IMR-90 (cell line): ENCODE results near the gene ZNF208. TPM values are rescaled to one million over a fixed set of nuclear protein-coding genes. Genes with fewer than 3 reads are reported as not detected.

Experiments
- ATAC-seq: fragments of 200-7000 bp; cut with Tn5 transposase; 2 replicates; pipeline ENCODE4 v1.9.1; 2020; ENCODE audit warnings: low read depth, mild to moderate bottlenecking, moderate library complexity
- BruUV-seq: library from RNA; stranded (reverse); fragments of 400-500 nt; replicated peaks from 2 replicates; lab custom pipeline; 2021; lab: Mats Ljungman, UMichigan
- CTCF ChIA-PET: fragments of 300-600 bp; formaldehyde crosslinking; extraction: SDS; loops from one replicate; lab custom pipeline; 2021; ENCODE audit warnings: antibody characterized with exemption; lab: Yijun Ruan, JAX
- POLR2A ChIA-PET: fragments of 300-600 bp; sonication (Branson Sonifier 250); formaldehyde crosslinking; loops from one replicate; lab custom pipeline; 2022; ENCODE audit warnings: antibody characterized with exemption; ENCODE audit not compliant: unreplicated experiment; lab: Charles Lee
- DNase-seq: peaks from one replicate; pipeline ENCODE4 v3.0.0; 2013
- H2AFZ ChIP-seq: replicated peaks from 2 replicates; pipeline ENCODE3; 2013; ENCODE audit warnings: low read length, mild to moderate bottlenecking; ENCODE audit not compliant: poor library complexity
- H2AK5ac ChIP-seq: 2 replicates; pipeline ENCODE4 v1.6.1; 2013; ENCODE audit warnings: low read depth, low read length, inconsistent platforms
- H2AK9ac ChIP-seq: replicated peaks from 2 replicates; pipeline ENCODE3; 2013; ENCODE audit warnings: mild to moderate bottlenecking, low read depth, low read length, moderate library complexity; ENCODE audit not compliant: poor library complexity
- H2BK120ac ChIP-seq: 2 replicates; pipeline ENCODE4 v1.6.1; 2013; ENCODE audit warnings: low read depth, low read length, inconsistent platforms
- H2BK15ac ChIP-seq: 3 replicates; pipeline ENCODE4 v1.6.1; 2013; ENCODE audit warnings: low read depth, low read length, inconsistent platforms
- H2BK20ac ChIP-seq: 2 replicates; pipeline ENCODE4 v1.6.1; 2013; ENCODE audit warnings: low read depth, mild to moderate bottlenecking, inconsistent platforms, low read length, moderate library complexity
- H2BK5ac ChIP-seq: 2 replicates; pipeline ENCODE4 v1.6.1; 2013; ENCODE audit warnings: mild to moderate bottlenecking, low read depth, low read length, inconsistent platforms; ENCODE audit not compliant: poor library complexity, severe bottlenecking
- H3K14ac ChIP-seq: replicated peaks from 2 replicates; pipeline ENCODE4 v1.6.1; 2013; ENCODE audit warnings: low read depth, low read length, inconsistent platforms
- H3K18ac ChIP-seq: 2 replicates; pipeline ENCODE4 v1.6.1; 2013; ENCODE audit warnings: low read depth, low read length, control low read depth
- H3K23ac ChIP-seq: 2 replicates; pipeline ENCODE4 v1.6.1; 2013; ENCODE audit warnings: low read depth, low read length, inconsistent platforms
- H3K27ac ChIP-seq: 2 replicates; pipeline ENCODE4 v1.5.1; 2013; ENCODE audit warnings: mild to moderate bottlenecking, control low read depth, low read length; ENCODE audit not compliant: insufficient read depth
- H3K27me3 ChIP-seq: 2 replicates; pipeline ENCODE4 v1.6.1; 2013; ENCODE audit warnings: low read length; ENCODE audit not compliant: control insufficient read depth, insufficient read depth
- H3K36me3 ChIP-seq: 2 replicates; pipeline ENCODE4 v1.6.1; 2013; ENCODE audit warnings: low read length, mixed read lengths; ENCODE audit not compliant: control insufficient read depth, insufficient read depth
- H3K4ac ChIP-seq: 2 replicates; pipeline ENCODE4 v1.6.1; 2013; ENCODE audit warnings: low read depth, low read length, inconsistent platforms
- H3K4me1 ChIP-seq: 2 replicates; pipeline ENCODE4 v1.6.1; 2013; ENCODE audit warnings: low read length, mixed read lengths; ENCODE audit not compliant: control insufficient read depth, insufficient read depth
- H3K4me2 ChIP-seq: 2 replicates; pipeline ENCODE4 v1.6.1; 2013; ENCODE audit warnings: low read depth, mild to moderate bottlenecking, control low read depth, low read length, moderate library complexity
- H3K4me3 ChIP-seq: 2 replicates; pipeline ENCODE4 v1.5.1; 2013; ENCODE audit warnings: low read depth, mild to moderate bottlenecking, control low read depth, low read length, moderate library complexity; ENCODE audit not compliant: insufficient read depth
- H3K56ac ChIP-seq: 2 replicates; pipeline ENCODE4 v1.6.1; 2013; ENCODE audit warnings: low read length, inconsistent platforms; ENCODE audit not compliant: insufficient read depth; ENCODE audit errors: extremely low read depth
- H3K79me1 ChIP-seq, 2 experiments: 2 replicates each; pipeline ENCODE4 v1.6.1; 2013; ENCODE audit warnings: low read length in 2 of 2, inconsistent platforms in 1 of 2, low read depth in 1 of 2
- H3K9ac ChIP-seq: 2 replicates; pipeline ENCODE4 v1.6.1; 2013; ENCODE audit warnings: low read depth, low read length, control low read depth
- H3K9me1 ChIP-seq: 2 replicates; pipeline ENCODE4 v1.6.1; 2013; ENCODE audit warnings: low read length, inconsistent platforms; ENCODE audit not compliant: insufficient read depth
- H3K9me3 ChIP-seq: 2 replicates; pipeline ENCODE4 v1.6.1; 2013; ENCODE audit warnings: low read length; ENCODE audit not compliant: control insufficient read depth, insufficient read depth
- H4K20me1 ChIP-seq: 2 replicates; pipeline ENCODE4 v1.6.1; 2013; ENCODE audit warnings: low read length, inconsistent platforms; ENCODE audit not compliant: insufficient read depth
- H4K5ac ChIP-seq: 2 replicates; pipeline ENCODE4 v1.6.1; 2013; ENCODE audit warnings: mild to moderate bottlenecking, low read depth, low read length, control low read depth
- H4K8ac ChIP-seq, 2 experiments: 2 replicates each; pipeline ENCODE4 v1.6.1; 2013; ENCODE audit warnings: low read depth in 2 of 2, low read length in 2 of 2, control low read depth in 1 of 2, inconsistent platforms in 1 of 2
- H4K91ac ChIP-seq: 2 replicates; pipeline ENCODE4 v1.6.1; 2013; ENCODE audit warnings: low read depth, low read length, inconsistent platforms; ENCODE audit not compliant: insufficient read depth
- BHLHE40 ChIP-seq: fragments of 150-350 bp; IDR thresholded peaks from 2 replicates; pipeline ENCODE4 v1.6.1; 2016; ENCODE audit warnings: mild to moderate bottlenecking, low read depth, low read length
- CEBPB ChIP-seq: IDR thresholded peaks from 2 replicates; pipeline ENCODE4 v1.6.1; 2012; ENCODE audit warnings: low read depth, low read length, improper control_type of control experiment
- CHD1 ChIP-seq: IDR thresholded peaks from 2 replicates; pipeline ENCODE4 v1.6.1; 2012; ENCODE audit warnings: low read depth, low read length, improper control_type of control experiment
- FOS ChIP-seq: fragments of 150-350 bp; IDR thresholded peaks from 2 replicates; pipeline ENCODE4 v1.6.1; 2016; ENCODE audit warnings: low read depth, low read length
- MAFK ChIP-seq: IDR thresholded peaks from 2 replicates; pipeline ENCODE4 v1.6.1; 2012; ENCODE audit warnings: low read depth, low read length, improper control_type of control experiment
- MAZ ChIP-seq: IDR thresholded peaks from 2 replicates; pipeline ENCODE4 v1.6.1; 2012; ENCODE audit warnings: low read depth, mild to moderate bottlenecking, low read length, improper control_type of control experiment, moderate library complexity, borderline replicate concordance
- MXI1 ChIP-seq: IDR thresholded peaks from 2 replicates; pipeline ENCODE4 v1.6.1; 2012; ENCODE audit warnings: low read depth, mild to moderate bottlenecking, low read length, moderate library complexity, borderline replicate concordance
- NFE2L2 ChIP-seq: fragments of 150-350 bp; IDR thresholded peaks from 2 replicates; pipeline ENCODE4 v1.6.1; 2016; ENCODE audit warnings: low read depth, mild to moderate bottlenecking, low read length
- POLR2A ChIP-seq: IDR thresholded peaks from 2 replicates; pipeline ENCODE4 v1.6.1; 2012; ENCODE audit warnings: mild to moderate bottlenecking, low read depth, low read length
- RAD21 ChIP-seq: IDR thresholded peaks from 2 replicates; pipeline ENCODE4 v1.6.1; 2012; ENCODE audit warnings: low read length, improper control_type of control experiment
- RCOR1 ChIP-seq: IDR thresholded peaks from 2 replicates; pipeline ENCODE4 v1.6.1; 2012; ENCODE audit warnings: mild to moderate bottlenecking, low read length, improper control_type of control experiment; ENCODE audit not compliant: insufficient replicate concordance
- RFX5 ChIP-seq: IDR thresholded peaks from 2 replicates; pipeline ENCODE4 v1.8.0; 2012; ENCODE audit warnings: low read depth, mild to moderate bottlenecking, low read length, moderate library complexity
- SMC3 ChIP-seq: fragments of 150-350 bp; IDR thresholded peaks from 2 replicates; pipeline ENCODE4 v1.6.1; 2016; ENCODE audit warnings: low read depth, mild to moderate bottlenecking, antibody characterized with exemption, low read length, moderate library complexity
- WGBS, 2 experiments: methylation state at CpG; one replicate each; pipeline versions ENCODE4 v1.1.5 to v1.1.7; 2013; ENCODE audit warnings: missing lambda C conversion rate in 2 of 2; ENCODE audit not compliant: insufficient read length in 1 of 2; ENCODE audit errors: extremely low coverage in 2 of 2; 5-methylcytosine and 5-hydroxymethylcytosine counted together
- dilution Hi-C: fragments of 300-500 bp; cut with HindIII; formaldehyde crosslinking; loops from one replicate; pipeline ENCODE4 v1.14.3; 2018; ENCODE audit warnings: low sequenced_read_pairs; ENCODE audit not compliant: unreplicated experiment
- in situ Hi-C: fragments of 300-500 bp; cut with MboI; formaldehyde crosslinking; loops from 3 replicates; pipeline ENCODE4 v1.14.3; 2019; ENCODE audit warnings: low sequenced_read_pairs, inconsistent platforms, mixed read lengths
- intact Hi-C: fragments of 100-400 bp; cut with micrococcal nuclease; formaldehyde crosslinking; loops from 2 replicates; pipeline ENCODE4 v1.10.0; 2022
- polyA plus RNA-seq, 3 experiments: library from polyadenylated mRNA; depleted of rRNA; stranded (reverse); fragments of >200 nt; gene quantifications; 2 replicates each; pipeline ENCODE4 v1.2.3, GENCODE V29; 2012; ENCODE audit warnings: low replicate concordance in 1 of 3
- total RNA-seq: library from RNA; depleted of rRNA; stranded (reverse); fragments of >200 nt; gene quantifications from 2 replicates; pipeline ENCODE4 v1.2.3, GENCODE V29; 2012
- TF ChIP-seq, protein P1 (sequence below): fragments of 150-350 bp; IDR thresholded peaks from 2 replicates; pipeline ENCODE4 v1.6.1; 2017; ENCODE audit warnings: mild to moderate bottlenecking, antibody characterized with exemption, low read length, low read depth
- TF ChIP-seq, protein P2 (sequence below): fragments of 150-350 bp; IDR thresholded peaks from 2 replicates; pipeline ENCODE4 v1.6.1; 2016; ENCODE audit warnings: low read depth, mild to moderate bottlenecking, low read length, moderate library complexity, borderline replicate concordance
- TF ChIP-seq, protein P3 (sequence below): conservative IDR thresholded peaks from 2 replicates; pipeline ENCODE4 v1.5.1; 2012; ENCODE audit warnings: mild to moderate bottlenecking, low read depth, low read length, improper control_type of control experiment

ZNF208 gene
- total and polyA plus RNA-seq, 2 of the 4 experiments (the other 2 are of a cell fraction) = not detected

DNA sequence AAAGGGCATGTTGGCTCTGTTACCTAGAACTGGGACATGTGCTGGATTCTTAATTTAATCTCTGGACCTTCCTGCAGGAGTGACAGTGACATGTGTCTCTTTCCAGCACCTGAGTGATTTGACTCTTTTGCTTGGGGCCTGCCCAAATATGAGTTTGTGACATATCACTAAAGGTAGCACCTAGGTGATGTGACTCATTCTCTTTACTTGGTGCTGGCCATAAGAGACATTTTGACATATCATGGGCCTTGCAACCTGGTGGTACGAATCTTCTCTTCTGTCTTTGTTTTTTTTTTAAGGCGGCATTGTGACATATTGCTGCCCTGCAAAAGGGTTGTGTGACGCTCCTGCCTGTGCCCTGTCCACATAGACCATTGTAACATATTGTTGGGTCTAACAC lies 108.9 kb downstream of the ZNF208 start:
- intact Hi-C loops = no loop called here
- Histone ChIP-seq H3K4me2 (no peak overlapping the region), H3K36me3 (no peaks in the 10 kb centered on the region), H2AK5ac (no peak overlapping the region), H3K9ac (no peak overlapping the region), H2BK120ac (no peak overlapping the region), H4K91ac (no peak overlapping the region), H3K56ac (no peak overlapping the region), H3K18ac (no peak overlapping the region), H3K4ac (no peak overlapping the region), H4K20me1 (no peaks in the 10 kb centered on the region), H2BK20ac (no peak overlapping the region), H2BK5ac (no peak overlapping the region), H3K4me3 (no peak overlapping the region), H4K8ac (no peak overlapping the region), H3K14ac (no peak overlapping the region), H4K5ac (no peak overlapping the region), H3K9me3 (peaks cover 13% of the 10 kb centered on the region), H3K27ac (no peak overlapping the region), H2AK9ac (no peak overlapping the region), H3K79me1 (no peaks in the 10 kb centered on the region), H2AFZ (no peak overlapping the region), H2BK15ac (no peak overlapping the region), H3K4me1 (no peaks in the 10 kb centered on the region), H3K9me1 (no peaks in the 10 kb centered on the region), H3K23ac (no peak overlapping the region), H3K27me3 (no peaks in the 10 kb centered on the region)
- WGBS, 2 experiments = no CpG with 5 or more reads among the region's 3 CpGs
- ATAC-seq (no peak), DNase-seq (no peak)
- BruUV-seq = no TSS peak
- in situ Hi-C loops = no loop called here
- CTCF ChIA-PET = no interaction called here
- no peak for TF ChIP-seq MAZ
- TF ChIP-seq, protein P1, sequence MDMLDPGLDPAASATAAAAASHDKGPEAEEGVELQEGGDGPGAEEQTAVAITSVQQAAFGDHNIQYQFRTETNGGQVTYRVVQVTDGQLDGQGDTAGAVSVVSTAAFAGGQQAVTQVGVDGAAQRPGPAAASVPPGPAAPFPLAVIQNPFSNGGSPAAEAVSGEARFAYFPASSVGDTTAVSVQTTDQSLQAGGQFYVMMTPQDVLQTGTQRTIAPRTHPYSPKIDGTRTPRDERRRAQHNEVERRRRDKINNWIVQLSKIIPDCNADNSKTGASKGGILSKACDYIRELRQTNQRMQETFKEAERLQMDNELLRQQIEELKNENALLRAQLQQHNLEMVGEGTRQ = no peak
- no peak for TF ChIP-seq SMC3
- no peak for TF ChIP-seq MAFK
- TF ChIP-seq MXI1 = no peak
- no peak for TF ChIP-seq POLR2A
- no peak for TF ChIP-seq NFE2L2
- no peak for TF ChIP-seq CEBPB
- TF ChIP-seq RFX5 = no peak
- no peak for TF ChIP-seq FOS
- TF ChIP-seq, protein P2, sequence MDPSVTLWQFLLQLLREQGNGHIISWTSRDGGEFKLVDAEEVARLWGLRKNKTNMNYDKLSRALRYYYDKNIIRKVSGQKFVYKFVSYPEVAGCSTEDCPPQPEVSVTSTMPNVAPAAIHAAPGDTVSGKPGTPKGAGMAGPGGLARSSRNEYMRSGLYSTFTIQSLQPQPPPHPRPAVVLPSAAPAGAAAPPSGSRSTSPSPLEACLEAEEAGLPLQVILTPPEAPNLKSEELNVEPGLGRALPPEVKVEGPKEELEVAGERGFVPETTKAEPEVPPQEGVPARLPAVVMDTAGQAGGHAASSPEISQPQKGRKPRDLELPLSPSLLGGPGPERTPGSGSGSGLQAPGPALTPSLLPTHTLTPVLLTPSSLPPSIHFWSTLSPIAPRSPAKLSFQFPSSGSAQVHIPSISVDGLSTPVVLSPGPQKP = no peak
- TF ChIP-seq, protein P3, sequence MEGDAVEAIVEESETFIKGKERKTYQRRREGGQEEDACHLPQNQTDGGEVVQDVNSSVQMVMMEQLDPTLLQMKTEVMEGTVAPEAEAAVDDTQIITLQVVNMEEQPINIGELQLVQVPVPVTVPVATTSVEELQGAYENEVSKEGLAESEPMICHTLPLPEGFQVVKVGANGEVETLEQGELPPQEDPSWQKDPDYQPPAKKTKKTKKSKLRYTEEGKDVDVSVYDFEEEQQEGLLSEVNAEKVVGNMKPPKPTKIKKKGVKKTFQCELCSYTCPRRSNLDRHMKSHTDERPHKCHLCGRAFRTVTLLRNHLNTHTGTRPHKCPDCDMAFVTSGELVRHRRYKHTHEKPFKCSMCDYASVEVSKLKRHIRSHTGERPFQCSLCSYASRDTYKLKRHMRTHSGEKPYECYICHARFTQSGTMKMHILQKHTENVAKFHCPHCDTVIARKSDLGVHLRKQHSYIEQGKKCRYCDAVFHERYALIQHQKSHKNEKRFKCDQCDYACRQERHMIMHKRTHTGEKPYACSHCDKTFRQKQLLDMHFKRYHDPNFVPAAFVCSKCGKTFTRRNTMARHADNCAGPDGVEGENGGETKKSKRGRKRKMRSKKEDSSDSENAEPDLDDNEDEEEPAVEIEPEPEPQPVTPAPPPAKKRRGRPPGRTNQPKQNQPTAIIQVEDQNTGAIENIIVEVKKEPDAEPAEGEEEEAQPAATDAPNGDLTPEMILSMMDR = no peak
- no peak for TF ChIP-seq RAD21
- TF ChIP-seq CHD1 = no peak
- no peak for TF ChIP-seq BHLHE40
- TF ChIP-seq RCOR1 = no peak
- POLR2A ChIA-PET = no interaction called here
- dilution Hi-C loops = no loop called here
